K562 (cell line): Measurements from ENCODE around the gene PTPRG. TPM values are rescaled to one million over a fixed set of nuclear protein-coding genes. Genes with fewer than 3 reads are reported as not detected.

ENCODE experiments used
- ATAC-seq: fragments of 200-7000 bp; cut with Tn5 transposase; 3 replicates; pipeline ENCODE4 v1.9.1; 2020; ENCODE audit warnings: moderate library complexity
- BruUV-seq: library from RNA; stranded (reverse); fragments of 400-500 nt; replicated peaks from 2 replicates; lab custom pipeline; 2021; lab: Mats Ljungman, UMichigan
- CTCF ChIA-PET: fragments of 300-600 bp; formaldehyde crosslinking; extraction: SDS; loops from one replicate; lab custom pipeline; 2021; ENCODE audit warnings: low intra/inter-chr PET ratio; lab: Yijun Ruan, JAX
- POLR2A ChIA-PET: fragments of 300-600, 350-650 bp; sonication (Branson Sonifier 250); formaldehyde crosslinking; extraction: SDS; loops from one replicate; lab custom pipeline; 2021; ENCODE audit warnings: antibody characterized with exemption, inconsistent platforms; lab: Yijun Ruan, JAX
- DNase-seq, 4 experiments: peaks; one replicate each; pipeline versions ENCODE4 v3.0.0 to v3.0.0-alpha.2; 2011 to 2018; ENCODE audit warnings: low spot score in 3 of 4, mixed read lengths in 3 of 4; ENCODE audit errors: extremely low read depth in 1 of 4
- FAIRE-seq: peaks from 2 replicates; lab custom pipeline; 2011; peaks lifted over from hg19 to GRCh38; lab: Jason Lieb, UNC
- H2AFZ ChIP-seq: 2 replicates; pipeline ENCODE4 v1.6.0; 2011; ENCODE audit warnings: low read depth, low read length, control low read depth, inconsistent platforms
- H3K27ac ChIP-seq: fragments of 200-600 bp; 3 replicates; pipeline ENCODE4 v1.8.0; 2011; ENCODE audit warnings: low read depth, mild to moderate bottlenecking, control low read depth, inconsistent platforms, low read length, moderate library complexity, mixed read lengths; ENCODE audit errors: extremely low read depth
- H3K27me3 ChIP-seq, 2 experiments: fragments of 300-600 bp in 1 of 2; 2 replicates in 1 of 2; 3 replicates in 1 of 2; pipeline versions ENCODE4 v1.6.0 to v1.8.0; 2011; ENCODE audit warnings: inconsistent platforms in 2 of 2, low read length in 2 of 2, mild to moderate bottlenecking in 1 of 2, mixed read lengths in 1 of 2, moderate library complexity in 1 of 2; ENCODE audit not compliant: control insufficient read depth in 2 of 2, insufficient read depth in 2 of 2
- H3K36me3 ChIP-seq: fragments of 300-600 bp; 3 replicates; pipeline ENCODE4 v1.8.0; 2011; ENCODE audit warnings: mild to moderate bottlenecking, low read length, inconsistent platforms; ENCODE audit not compliant: control insufficient read depth, insufficient read depth
- H3K4me1 ChIP-seq, 2 experiments: fragments of 200-600 bp in 1 of 2; replicated peaks in 1 of 2; 2 replicates in 1 of 2; 3 replicates in 1 of 2; pipeline versions ENCODE4 v1.5.1 to v1.8.0; 2011; ENCODE audit warnings: inconsistent platforms in 2 of 2, low read length in 2 of 2, mild to moderate bottlenecking in 1 of 2, mixed read lengths in 1 of 2, moderate library complexity in 1 of 2; ENCODE audit not compliant: control insufficient read depth in 2 of 2, insufficient read depth in 2 of 2
- H3K4me2 ChIP-seq: 2 replicates; pipeline ENCODE4 v1.6.1; 2011; ENCODE audit warnings: low read length, control low read depth, inconsistent platforms, mixed read lengths; ENCODE audit not compliant: insufficient read depth
- H3K4me3 ChIP-seq: fragments of 200-600 bp; sonication (generic), shearing (Covaris generic); 2 replicates; pipeline ENCODE4 v1.5.1; 2016; ENCODE audit warnings: control low read depth, inconsistent platforms
- H3K79me2 ChIP-seq: fragments of 200-600 bp; 3 replicates; pipeline ENCODE4 v1.8.0; 2011; ENCODE audit warnings: low read length, inconsistent platforms; ENCODE audit not compliant: control insufficient read depth, insufficient read depth
- H3K9ac ChIP-seq, 2 experiments: 2 replicates each; pipeline versions ENCODE4 v1.6.0 to v1.6.1; 2011; ENCODE audit warnings: low read depth in 2 of 2, low read length in 2 of 2, control low read depth in 1 of 2, inconsistent platforms in 1 of 2, mild to moderate bottlenecking in 1 of 2, mixed read lengths in 1 of 2; ENCODE audit not compliant: insufficient read depth in 1 of 2
- H3K9me1 ChIP-seq: one replicate; pipeline ENCODE4 v1.6.0; 2011; ENCODE audit warnings: inconsistent platforms, mild to moderate bottlenecking, low read length, moderate library complexity; ENCODE audit not compliant: control insufficient read depth, insufficient read depth
- H3K9me3 ChIP-seq: replicated peaks from 2 replicates; pipeline ENCODE4 v1.5.1; 2011; ENCODE audit warnings: low read depth, low read length, inconsistent platforms; ENCODE audit not compliant: control insufficient read depth, insufficient read depth
- H4K20me1 ChIP-seq: replicated peaks from 2 replicates; pipeline ENCODE4 v1.6.1; 2011; ENCODE audit warnings: low read length, inconsistent platforms, mixed read lengths; ENCODE audit not compliant: control insufficient read depth, insufficient read depth
- CBFB ChIP-seq: sonication (generic); formaldehyde crosslinking; IDR thresholded peaks from 2 replicates; pipeline ENCODE4 v1.4.0; 2020; ENCODE audit warnings: mild to moderate bottlenecking, missing genetic modification reagents
- CBX3 ChIP-seq, 2 experiments: IDR thresholded peaks; 1 replicate in 1 of 2; 2 replicates in 1 of 2; pipeline ENCODE4 v1.6.1; 2012; ENCODE audit warnings: inconsistent platforms in 2 of 2, low read length in 2 of 2, borderline replicate concordance in 1 of 2, control low read depth in 1 of 2
- CHD4 ChIP-seq: fragments of 200-600 bp; sonication (generic); IDR thresholded peaks from 3 replicates; pipeline ENCODE4 v1.6.1; 2012; ENCODE audit warnings: low read depth, mild to moderate bottlenecking, mixed read lengths, low read length, inconsistent platforms; ENCODE audit not compliant: insufficient read depth, insufficient replicate concordance, poor library complexity, severe bottlenecking
- FOXP1 ChIP-seq: sonication (generic); formaldehyde crosslinking; IDR thresholded peaks from 2 replicates; pipeline ENCODE4 v1.8.0; 2022; ENCODE audit warnings: mild to moderate bottlenecking, missing genetic modification reagents
- HNRNPL ChIP-seq: fragments of 200-400 bp; formaldehyde crosslinking; IDR thresholded peaks from 2 replicates; pipeline ENCODE4 v1.6.1; 2017; ENCODE audit warnings: low read depth, mild to moderate bottlenecking, low read length
- HNRNPLL ChIP-seq: fragments of 200-400 bp; formaldehyde crosslinking; IDR thresholded peaks from 2 replicates; pipeline ENCODE4 v1.6.1; 2017; ENCODE audit warnings: low read length, low read depth, mild to moderate bottlenecking; ENCODE audit not compliant: poor library complexity, severe bottlenecking
- ILF3 ChIP-seq: fragments of 450-650 bp; IDR thresholded peaks from 2 replicates; pipeline ENCODE4 v1.6.1; 2018; ENCODE audit warnings: antibody characterized with exemption, mild to moderate bottlenecking, moderate library complexity, borderline replicate concordance
- ILK ChIP-seq: fragments of 450-650 bp; IDR thresholded peaks from 2 replicates; pipeline ENCODE4 v1.6.1; 2016; ENCODE audit warnings: missing genetic modification characterization, low read depth, mild to moderate bottlenecking, missing compliant biosample characterization, moderate library complexity, borderline replicate concordance
- MAFF ChIP-seq: IDR thresholded peaks from 2 replicates; pipeline ENCODE4 v1.6.1; 2012; ENCODE audit warnings: low read length, improper control_type of control experiment
- NFIX ChIP-seq: fragments of 250-450 bp; sonication (Bioruptor Pico); IDR thresholded peaks from 2 replicates; pipeline ENCODE4 v1.4.0; 2020; ENCODE audit warnings: low read depth, mild to moderate bottlenecking, moderate library complexity
- NFYB ChIP-seq: IDR thresholded peaks from 2 replicates; pipeline ENCODE4 v1.6.1; 2011; ENCODE audit warnings: mild to moderate bottlenecking, moderate library complexity; ENCODE audit not compliant: insufficient read length; ENCODE audit errors: extremely low read depth
- PHTF2 ChIP-seq: fragments of 250-450 bp; sonication (Bioruptor Pico); IDR thresholded peaks from 2 replicates; pipeline ENCODE4 v1.5.0; 2021; ENCODE audit warnings: mild to moderate bottlenecking
- SIRT6 ChIP-seq: IDR thresholded peaks from one replicate; pipeline ENCODE4 v1.6.1; 2012; ENCODE audit warnings: low read depth, mild to moderate bottlenecking, control low read depth, inconsistent platforms, low read length, moderate library complexity
- SNRNP70 ChIP-seq: fragments of 200-400 bp; formaldehyde crosslinking; optimal IDR thresholded peaks from 2 replicates; pipeline ENCODE3; 2017; ENCODE audit warnings: low read depth, low read length
- XRCC4 ChIP-seq: IDR thresholded peaks from one replicate; pipeline ENCODE4 v1.6.1; 2011; ENCODE audit not compliant: insufficient read depth, insufficient read length; ENCODE audit errors: extremely low read depth
- YBX1 ChIP-seq: fragments of 450-650 bp; IDR thresholded peaks from 2 replicates; pipeline ENCODE4 v1.7.1; 2016; ENCODE audit warnings: mild to moderate bottlenecking
- YY1 ChIP-seq, 3 experiments: IDR thresholded peaks; 2 replicates each; pipeline ENCODE4 v1.6.1; 2011; ENCODE audit warnings: low read length in 2 of 3, mild to moderate bottlenecking in 2 of 3, moderate library complexity in 2 of 3, borderline replicate concordance in 1 of 3, control low read depth in 1 of 3, low read depth in 1 of 3; ENCODE audit not compliant: insufficient read depth in 3 of 3, insufficient replicate concordance in 2 of 3, control insufficient read depth in 1 of 3, insufficient read length in 1 of 3; ENCODE audit errors: extremely low read depth in 1 of 3
- ZFP30 ChIP-seq: fragments of 250-450 bp; sonication (Bioruptor Pico); IDR thresholded peaks from 2 replicates; pipeline ENCODE4 v1.8.0; 2022; ENCODE audit warnings: moderate library complexity, mild to moderate bottlenecking, inconsistent platforms, borderline replicate concordance
- ZKSCAN1 ChIP-seq: fragments of 150-350 bp; IDR thresholded peaks from 2 replicates; pipeline ENCODE4 v1.6.1; 2016; ENCODE audit warnings: low read depth, low read length
- ZNF561 ChIP-seq: fragments of 450-650 bp; formaldehyde crosslinking; conservative IDR thresholded peaks from 2 replicates; pipeline ENCODE4 v1.4.0; 2020; ENCODE audit warnings: mild to moderate bottlenecking, moderate library complexity
- WGBS: fragments of 100-300 bp; shearing (Covaris generic); methylation state at CpG from one replicate; pipeline ENCODE4 v1.1.6; 2016; ENCODE audit warnings: low coverage, mixed read lengths; ENCODE audit not compliant: insufficient coverage; ENCODE audit errors: missing lambda C conversion rate; 5-methylcytosine and 5-hydroxymethylcytosine counted together
- in situ Hi-C: fragments of 300-500 bp; cut with MboI; formaldehyde crosslinking; loops from 4 replicates; pipeline ENCODE4 v1.15.0; 2018; ENCODE audit warnings: inconsistent platforms, mixed read lengths
- intact Hi-C: fragments of 100-400 bp; cut with micrococcal nuclease; formaldehyde crosslinking; loops from 2 replicates; pipeline ENCODE4 v1.14.2; 2022
- polyA plus RNA-seq, 8 experiments: library from polyadenylated mRNA; depleted of rRNA in 4 of 8; stranded (reverse) in 5 of 8; unstranded in 3 of 8; fragments of >200 nt; fragmentation: Nextera tagmentation in 2 of 8; fragmentation: Illumina TruSeq in 1 of 8; extraction: Ambion mirVana in 2 of 8; extraction: Trizol in 1 of 8; gene quantifications; 2 replicates each; pipeline versions ENCODE4 v1.2.1 to v1.2.3, GENCODE V29; 2011 to 2014; ENCODE audit warnings: inconsistent platforms in 1 of 8, missing spikeins in 1 of 8
- total RNA-seq, 7 experiments: library from RNA; depleted of rRNA in 6 of 7; stranded (reverse); fragments of >200 nt in 6 of 7; fragmentation: Illumina TruSeq in 2 of 7; extraction: Trizol in 2 of 7; gene quantifications; 2 replicates each; pipeline versions ENCODE4 v1.2.1 to v1.2.3, GENCODE V29; 2011 to 2021; ENCODE audit warnings: low replicate concordance in 1 of 7

The PTPRG gene
- total and polyA plus RNA-seq, 9 of the 15 experiments (the other 6 are each of a cell fraction or from before 2014, with no cell fraction given): 0.16 TPM; not detected in 8

DNA sequence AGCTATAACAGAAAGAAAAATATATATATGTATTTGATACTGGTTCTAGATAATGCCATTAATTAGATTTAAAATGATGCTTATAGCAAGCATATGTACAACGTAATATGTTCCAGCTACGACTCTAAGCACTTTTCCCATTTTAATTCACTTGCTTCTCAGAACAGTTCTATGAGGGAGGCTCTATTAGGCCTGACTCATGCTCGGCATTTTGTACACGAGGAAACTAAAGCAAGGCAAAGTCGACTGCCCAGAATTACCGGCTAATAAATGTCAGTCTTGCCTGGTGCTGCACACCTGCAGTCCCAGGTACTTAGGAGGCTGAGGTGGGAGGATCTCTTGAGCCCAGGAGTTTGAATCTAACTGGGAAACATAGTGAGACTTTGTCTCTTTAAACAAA, 106.0 kb downstream of the PTPRG start:
- H3K9me1 ChIP-seq: no peaks in the 10 kb centered on the region
- H3K27me3 ChIP-seq: peaks cover 0 to 5% of the 10 kb centered on the region in 2 experiments; a peak in 1 of 5 replicates
- H3K4me3 ChIP-seq: no peak overlapping the region
- H3K27ac ChIP-seq: no peak overlapping the region
- DNase-seq (no peak), ATAC-seq (no peak), FAIRE-seq (no peak)
- no TSS peak for BruUV-seq
- POLR2A ChIA-PET: no interaction called here
- H3K4me1 ChIP-seq: no peaks in the 10 kb centered on the region
- intact Hi-C loops: no loop called here
- CTCF ChIA-PET: no interaction called here
- H3K36me3 ChIP-seq: no peaks in the 10 kb centered on the region
- H4K20me1 ChIP-seq: no peaks in the 10 kb centered on the region
- H3K4me2 ChIP-seq: no peak overlapping the region
- WGBS: 4% methylated on average over 6 of the region's 6 CpGs
- H2AFZ ChIP-seq: no peak overlapping the region
- H3K9ac ChIP-seq: no peak overlapping the region
- in situ Hi-C loops: no loop called here
- no peaks in the 10 kb centered on the region for H3K9me3 ChIP-seq
- no peaks in the 10 kb centered on the region for H3K79me2 ChIP-seq
- TF ChIP-seq YY1 (IDR thresholded peaks at IDR 0.05; ENCODE audit: borderline replicate concordance in 1 of 3, control insufficient read depth in 1 of 3, extremely low read depth in 1 of 3, insufficient read depth in 3 of 3, insufficient read length in 1 of 3, insufficient replicate concordance in 2 of 3, low read depth in 1 of 3, low read length in 2 of 3): no peak
- no peak for TF ChIP-seq HNRNPL
- no peak for TF ChIP-seq XRCC4
- no peak for TF ChIP-seq HNRNPLL
- no peak for TF ChIP-seq PHTF2 (CRISPR knock-in tag)
- no peak for TF ChIP-seq CBX3 (IDR thresholded peaks at IDR 0.05; ENCODE audit: borderline replicate concordance in 1 of 2, low read length in 2 of 2)
- TF ChIP-seq SIRT6: no peak
- no peak for TF ChIP-seq CBFB
- TF ChIP-seq CHD4: no peak
- no peak for TF ChIP-seq ZFP30 (CRISPR knock-in tag)
- no peak for TF ChIP-seq NFYB
- no peak for TF ChIP-seq NFIX (CRISPR knock-in tag)
- TF ChIP-seq MAFF: no peak
- no peak for TF ChIP-seq SNRNP70
- no peak for TF ChIP-seq ILK
- TF ChIP-seq YBX1: no peak
- no peak for TF ChIP-seq ILF3
- no peak for TF ChIP-seq ZNF561
- no peak for TF ChIP-seq FOXP1 (CRISPR knock-in tag)
- TF ChIP-seq ZKSCAN1: no peak
